Spleen (tissue), 7 donors: Measurements from ENCODE around the gene FMNL1.

Experiments used
- POLR2A ChIP-seq, 3 donors: fragments of 450-650 bp; IDR thresholded peaks; one replicate each; pipeline ENCODE4 v1.5.1; 2017; ENCODE audit warnings: antibody characterized with exemption in 3 of 3, mild to moderate bottlenecking in 1 of 3
- POLR2AphosphoS5 ChIP-seq, 3 donors: sonication (generic); formaldehyde crosslinking; IDR thresholded peaks; one replicate each; pipeline ENCODE4 v1.5.1; 2017; ENCODE audit warnings: antibody characterized with exemption in 3 of 3
- TF ChIP-seq, protein P1 (sequence below), 11 experiments: fragments of 200-600 bp in 7 of 11; fragments of 450-650 bp in 4 of 11; sonication (generic) in 4 of 11; IDR thresholded peaks in 8 of 11; conservative IDR thresholded peaks in 3 of 11; 1 replicate in 7 of 11; 2 replicates in 4 of 11; pipeline versions ENCODE4 v1.4.0 to v1.8.0; 2016 to 2021; ENCODE audit warnings: antibody characterized with exemption in 11 of 11, inconsistent platforms in 4 of 11, mild to moderate bottlenecking in 1 of 11
- donor health status: DM: no; HTN: no; CAD: no; lungs with moderate emphysema.
- donor health status: DM: no; HTN: no; CAD: no.
- donor health status: DM: no; HTN: no; CAD: no.

DNA sequence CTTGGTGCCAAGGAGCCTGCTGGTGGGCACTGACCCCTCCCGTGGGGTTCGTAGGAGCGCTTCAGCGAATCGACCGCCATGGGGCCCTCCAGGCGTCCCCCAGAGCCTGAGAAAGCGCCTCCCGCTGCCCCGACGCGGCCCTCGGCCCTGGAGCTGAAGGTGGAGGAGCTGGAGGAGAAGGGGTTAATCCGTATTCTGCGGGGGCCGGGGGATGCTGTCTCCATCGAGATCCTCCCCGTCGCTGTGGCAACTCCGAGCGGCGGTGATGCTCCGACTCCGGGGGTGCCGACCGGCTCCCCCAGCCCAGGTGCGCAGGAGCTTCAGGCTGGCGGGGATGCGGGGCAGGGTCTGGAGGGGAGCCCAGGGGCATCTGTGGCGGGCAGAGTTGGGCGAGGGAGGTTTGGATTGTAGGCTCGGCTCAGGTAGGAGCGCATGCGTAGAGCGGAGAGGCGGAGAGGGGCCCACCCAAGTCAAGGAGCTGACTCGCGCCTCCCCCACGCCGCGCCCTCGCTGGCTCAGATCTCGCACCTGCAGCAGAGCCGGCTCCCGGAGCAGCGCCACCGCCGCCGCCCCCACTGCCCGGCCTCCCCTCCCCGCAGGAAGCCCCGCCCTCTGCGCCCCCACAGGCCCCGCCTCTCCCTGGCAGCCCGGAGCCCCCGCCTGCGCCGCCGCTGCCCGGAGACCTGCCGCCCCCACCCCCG is 19.8 kb downstream of the FMNL1 start:
- TF ChIP-seq, protein P1, sequence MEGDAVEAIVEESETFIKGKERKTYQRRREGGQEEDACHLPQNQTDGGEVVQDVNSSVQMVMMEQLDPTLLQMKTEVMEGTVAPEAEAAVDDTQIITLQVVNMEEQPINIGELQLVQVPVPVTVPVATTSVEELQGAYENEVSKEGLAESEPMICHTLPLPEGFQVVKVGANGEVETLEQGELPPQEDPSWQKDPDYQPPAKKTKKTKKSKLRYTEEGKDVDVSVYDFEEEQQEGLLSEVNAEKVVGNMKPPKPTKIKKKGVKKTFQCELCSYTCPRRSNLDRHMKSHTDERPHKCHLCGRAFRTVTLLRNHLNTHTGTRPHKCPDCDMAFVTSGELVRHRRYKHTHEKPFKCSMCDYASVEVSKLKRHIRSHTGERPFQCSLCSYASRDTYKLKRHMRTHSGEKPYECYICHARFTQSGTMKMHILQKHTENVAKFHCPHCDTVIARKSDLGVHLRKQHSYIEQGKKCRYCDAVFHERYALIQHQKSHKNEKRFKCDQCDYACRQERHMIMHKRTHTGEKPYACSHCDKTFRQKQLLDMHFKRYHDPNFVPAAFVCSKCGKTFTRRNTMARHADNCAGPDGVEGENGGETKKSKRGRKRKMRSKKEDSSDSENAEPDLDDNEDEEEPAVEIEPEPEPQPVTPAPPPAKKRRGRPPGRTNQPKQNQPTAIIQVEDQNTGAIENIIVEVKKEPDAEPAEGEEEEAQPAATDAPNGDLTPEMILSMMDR (IDR thresholded peaks at IDR 0.05 in 8 of 11, conservative IDR thresholded peaks at IDR 0.05 in 3 of 11) = no peak
- TF ChIP-seq POLR2AphosphoS5 (IDR thresholded peaks at IDR 0.05) = peak in 1 of 3 donors; percentile 72
- TF ChIP-seq POLR2A (IDR thresholded peaks at IDR 0.05) = no peak
